Stimulated activated naive B cell treated with anti-CD40 and anti-IgM and Interleukin-4, amounts not matched to agents 10 μg/mL and 1 μg/mL and 100 μg/mL, for 72 hours (primary cell): ENCODE results near the gene NKD2.

ENCODE experiments used
- ATAC-seq, 2 donors: fragments of 150-1000 bp; cut with Tn5 transposase; replicated peaks; 2 replicates each; pipeline ENCODE4 v1.10.0; 2021; ENCODE audit warnings: moderate library complexity in 1 of 2
- DNase-seq: peaks from one replicate; pipeline ENCODE4 v3.0.0; 2021
- H3K27ac Mint-ChIP-seq: one replicate; pipeline ENCODE4 v1.8.0; 2022; ENCODE audit warnings: mild to moderate bottlenecking, mixed read lengths
- H3K27me3 Mint-ChIP-seq, 2 donors: one replicate each; pipeline ENCODE4 v1.8.0; 2022; ENCODE audit warnings: mixed read lengths in 2 of 2
- H3K36me3 Mint-ChIP-seq, 2 donors: one replicate each; pipeline ENCODE4 v1.8.0; 2022; ENCODE audit warnings: mixed read lengths in 2 of 2, mild to moderate bottlenecking in 1 of 2
- H3K4me1 Mint-ChIP-seq, 2 donors: one replicate each; pipeline ENCODE4 v1.8.0; 2022; ENCODE audit warnings: mixed read lengths in 2 of 2, mild to moderate bottlenecking in 1 of 2
- H3K4me3 Mint-ChIP-seq, 2 donors: one replicate each; pipeline ENCODE4 v1.8.0; 2022; ENCODE audit warnings: mild to moderate bottlenecking in 2 of 2, mixed read lengths in 2 of 2, moderate library complexity in 1 of 2
- H3K9me3 Mint-ChIP-seq, 2 donors: one replicate each; pipeline ENCODE4 v1.8.0; 2022; ENCODE audit warnings: mixed read lengths in 2 of 2, mild to moderate bottlenecking in 1 of 2

The NKD2 gene

DNA sequence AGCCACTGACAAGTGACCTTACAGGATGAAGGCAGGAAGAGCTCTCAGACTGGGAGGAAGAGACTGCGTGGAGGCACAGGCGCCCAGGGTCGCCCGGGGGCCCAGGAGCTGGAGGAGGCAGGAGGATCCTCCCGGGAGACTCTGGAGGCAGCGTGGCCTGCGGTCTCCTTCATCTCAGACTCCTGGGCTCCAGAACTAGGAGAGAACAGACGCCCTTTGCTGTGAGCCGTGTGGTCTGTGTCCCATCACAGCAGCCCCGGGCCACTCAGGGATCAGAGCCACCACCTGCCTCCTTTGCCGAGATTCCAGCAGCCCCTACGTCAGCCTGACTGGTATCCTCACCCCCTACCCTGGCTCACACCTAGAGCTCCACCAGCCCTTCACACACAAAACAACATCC is 58.1 kb downstream of the NKD2 start:
- peaks cover 18 to 20% of the 10 kb centered on the region in 2 donors for H3K36me3 Mint-ChIP-seq
- no peaks in the 10 kb centered on the region for H3K27me3 Mint-ChIP-seq
- no peak overlapping the region for H3K4me3 Mint-ChIP-seq
- no peaks in the 10 kb centered on the region for H3K9me3 Mint-ChIP-seq
- H3K27ac Mint-ChIP-seq = no peak overlapping the region
- DNase-seq (no peak), ATAC-seq (no peak)
- H3K4me1 Mint-ChIP-seq = no peaks in the 10 kb centered on the region

- DNase-seq (no peak), ATAC-seq (no peak)
- H3K36me3 Mint-ChIP-seq = peaks cover 14 to 20% of the 10 kb centered on the region in 2 donors
- H3K27ac Mint-ChIP-seq = no peak overlapping the region
- no peaks in the 10 kb centered on the region for H3K4me1 Mint-ChIP-seq
- no peaks in the 10 kb centered on the region for H3K9me3 Mint-ChIP-seq
- no peak overlapping the region for H3K4me3 Mint-ChIP-seq
- no peaks in the 10 kb centered on the region for H3K27me3 Mint-ChIP-seq
Measured at GRCh38 chr5:1067141-1068121, 58.8 kb downstream of the NKD2 start.

DNA sequence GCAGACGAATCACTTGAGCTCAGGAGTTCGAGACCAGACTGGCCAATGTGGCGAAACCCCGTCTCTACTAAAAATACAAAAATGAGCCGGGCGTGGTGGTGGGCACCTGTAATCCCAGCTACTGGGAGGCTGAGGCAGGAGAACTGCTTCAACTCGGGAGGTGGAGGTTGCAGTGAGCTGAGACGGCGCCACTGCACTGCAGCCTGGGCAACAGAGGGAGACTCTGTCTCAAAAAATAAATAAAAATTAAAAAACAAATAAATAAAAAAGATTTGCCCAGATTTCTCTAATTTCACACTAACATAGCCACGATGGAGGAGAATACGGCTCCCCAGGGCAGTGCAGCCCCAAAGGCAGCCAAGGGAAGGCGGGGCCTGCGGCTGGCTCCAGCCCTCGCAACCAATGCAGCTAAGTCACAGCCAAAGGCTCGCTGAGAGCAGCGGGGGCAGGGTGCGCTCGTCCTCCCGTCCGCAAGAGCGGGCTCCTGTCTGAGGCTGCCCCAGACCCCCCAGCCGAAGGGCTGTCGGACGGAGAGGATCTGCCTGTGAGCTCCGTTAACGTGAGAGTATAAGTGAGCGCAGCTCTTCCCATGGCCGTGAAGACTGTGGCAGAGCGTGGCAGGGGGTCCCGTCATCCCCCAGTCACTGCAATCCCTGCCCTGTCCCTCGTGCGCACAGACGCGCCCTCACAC is 59.7 kb downstream of the NKD2 start:
- H3K27ac Mint-ChIP-seq = no peak overlapping the region
- DNase-seq (no peak), ATAC-seq (no peak)
- peaks cover 14 to 20% of the 10 kb centered on the region in 2 donors for H3K36me3 Mint-ChIP-seq
- no peaks in the 10 kb centered on the region for H3K9me3 Mint-ChIP-seq
- no peak overlapping the region for H3K4me3 Mint-ChIP-seq
- no peaks in the 10 kb centered on the region for H3K27me3 Mint-ChIP-seq
- no peaks in the 10 kb centered on the region for H3K4me1 Mint-ChIP-seq

DNA sequence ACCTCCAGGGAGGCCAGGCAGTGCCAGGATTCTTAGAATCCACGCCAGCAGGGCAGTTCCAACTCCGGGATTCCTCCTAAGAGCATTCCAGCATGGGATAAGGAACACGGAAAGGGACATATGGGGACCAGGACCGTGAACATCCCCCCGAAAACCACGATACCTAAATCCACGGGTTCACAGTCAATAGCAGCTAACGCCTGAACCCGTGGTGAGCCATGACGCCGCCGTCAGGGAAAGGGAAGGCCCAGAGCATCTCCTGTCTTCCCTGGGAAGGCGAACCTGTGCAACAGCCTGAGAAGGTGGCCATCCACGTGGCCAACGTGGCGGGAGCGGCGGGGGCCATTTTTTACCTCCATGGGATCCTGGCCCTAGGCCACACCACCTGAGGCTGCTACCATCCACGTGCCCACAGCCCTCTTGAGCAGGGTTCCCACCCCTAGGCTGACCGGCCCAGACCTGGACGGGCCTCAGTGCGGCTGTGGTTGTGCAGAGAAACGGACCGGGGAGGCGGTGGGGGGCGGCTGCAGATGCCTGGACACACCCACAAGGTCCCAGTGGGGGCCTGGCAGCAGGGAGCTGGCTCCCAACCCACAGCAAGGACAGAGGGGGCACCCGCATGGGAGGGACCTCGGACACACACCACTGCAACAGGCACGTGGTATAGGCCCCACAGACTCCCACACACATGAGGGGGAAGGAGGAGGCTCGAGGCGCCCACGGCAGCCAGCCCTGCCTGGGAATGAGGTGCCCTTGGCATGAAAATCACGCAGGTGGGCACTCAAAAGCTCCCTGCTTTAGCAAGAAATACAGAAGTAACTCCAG is 60.5 kb downstream of the NKD2 start:
- no peaks in the 10 kb centered on the region for H3K9me3 Mint-ChIP-seq
- no peak overlapping the region for H3K4me3 Mint-ChIP-seq
- H3K27me3 Mint-ChIP-seq = no peaks in the 10 kb centered on the region
- no peaks in the 10 kb centered on the region for H3K4me1 Mint-ChIP-seq
- H3K36me3 Mint-ChIP-seq = peaks cover 18 to 24% of the 10 kb centered on the region in 2 donors
- DNase-seq = no peak
- no peak overlapping the region for H3K27ac Mint-ChIP-seq
- ATAC-seq = no peak

- Mint-ChIP-seq H3K4me1 (no peaks in the 10 kb centered on the region), H3K36me3 (peaks cover 15 to 23% of the 10 kb centered on the region in 2 donors), H3K27me3 (no peaks in the 10 kb centered on the region), H3K9me3 (no peaks in the 10 kb centered on the region), H3K27ac (no peak overlapping the region), H3K4me3 (no peak overlapping the region)
- DNase-seq (no peak), ATAC-seq (no peak)
Measured at GRCh38 chr5:1069720-1070088, 61.1 kb downstream of the NKD2 start.

- Mint-ChIP-seq H3K9me3 (no peaks in the 10 kb centered on the region), H3K27me3 (no peaks in the 10 kb centered on the region), H3K27ac (no peak overlapping the region), H3K36me3 (peaks cover 15 to 21% of the 10 kb centered on the region in 2 donors), H3K4me3 (no peak overlapping the region), H3K4me1 (no peaks in the 10 kb centered on the region)
- no peak for DNase-seq
- ATAC-seq = no peak
Measured at GRCh38 chr5:1073239-1074102, 64.9 kb downstream of the NKD2 start.

DNA sequence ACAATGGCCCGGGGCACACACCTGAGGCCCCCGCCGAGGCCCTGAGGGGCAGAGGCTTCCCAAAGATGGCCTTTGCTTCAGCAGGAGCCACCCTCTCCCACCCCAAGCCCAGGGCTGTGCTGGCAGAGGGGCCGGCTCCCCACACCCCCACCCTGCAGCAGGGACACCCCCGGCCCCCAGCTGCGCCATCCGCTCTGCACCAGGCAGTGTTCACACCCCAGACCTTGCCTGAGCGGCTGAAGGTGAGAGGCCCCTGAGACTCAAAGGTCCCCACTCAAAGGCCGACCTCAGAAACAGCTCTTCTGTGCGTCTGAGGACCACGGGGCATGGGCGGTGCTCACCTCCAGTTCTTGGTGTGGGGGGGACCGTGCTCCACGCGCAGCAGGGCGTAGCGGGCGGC is 65.6 kb downstream of the NKD2 start:
- H3K27ac Mint-ChIP-seq = no peak overlapping the region
- no peaks in the 10 kb centered on the region for H3K27me3 Mint-ChIP-seq
- peaks cover 18 to 27% of the 10 kb centered on the region in 2 donors for H3K36me3 Mint-ChIP-seq
- no peaks in the 10 kb centered on the region for H3K4me1 Mint-ChIP-seq
- DNase-seq = no peak
- H3K4me3 Mint-ChIP-seq = no peak overlapping the region
- no peak for ATAC-seq
- no peaks in the 10 kb centered on the region for H3K9me3 Mint-ChIP-seq

DNA sequence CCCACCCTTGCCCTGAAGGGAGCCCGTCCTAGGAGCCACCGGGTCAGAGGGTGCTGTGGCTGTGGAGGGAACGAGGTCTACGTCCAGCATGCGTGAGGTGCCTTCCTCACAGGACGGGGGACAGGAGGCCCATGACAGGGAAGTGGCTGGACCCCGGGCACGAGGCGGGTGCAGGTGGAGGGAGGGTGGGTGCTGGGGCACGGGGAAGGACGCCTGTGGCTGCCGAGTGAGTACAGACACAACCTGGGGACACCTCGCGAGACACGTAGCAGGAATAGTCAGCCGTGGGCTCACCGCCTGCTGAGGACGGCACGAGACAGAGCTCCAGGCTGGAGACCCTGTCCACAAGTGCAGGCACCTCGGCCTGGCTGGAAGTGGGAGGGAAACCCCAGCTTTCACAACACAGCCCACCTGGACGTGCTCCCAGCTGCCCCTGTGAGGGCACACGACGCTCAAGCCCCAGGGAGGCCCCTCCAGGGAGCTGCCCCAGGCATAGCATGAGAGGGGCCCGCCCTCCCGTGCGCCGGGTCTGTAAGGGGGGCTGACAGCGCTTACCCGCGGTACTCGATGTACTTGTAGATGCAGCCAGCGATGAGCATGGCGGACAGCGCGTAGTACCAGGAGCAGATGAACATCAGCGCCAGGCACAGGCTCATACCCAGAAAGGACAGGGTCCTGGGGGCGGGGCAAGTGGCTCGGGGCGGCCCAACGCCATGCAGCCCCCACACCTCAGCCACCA is 66.4 kb downstream of the NKD2 start:
- H3K27ac Mint-ChIP-seq = no peak overlapping the region
- H3K4me1 Mint-ChIP-seq = no peaks in the 10 kb centered on the region
- H3K36me3 Mint-ChIP-seq = peaks cover 19 to 27% of the 10 kb centered on the region in 2 donors
- H3K27me3 Mint-ChIP-seq = no peaks in the 10 kb centered on the region
- no peaks in the 10 kb centered on the region for H3K9me3 Mint-ChIP-seq
- DNase-seq = no peak
- H3K4me3 Mint-ChIP-seq = no peak overlapping the region
- no peak for ATAC-seq

DNA sequence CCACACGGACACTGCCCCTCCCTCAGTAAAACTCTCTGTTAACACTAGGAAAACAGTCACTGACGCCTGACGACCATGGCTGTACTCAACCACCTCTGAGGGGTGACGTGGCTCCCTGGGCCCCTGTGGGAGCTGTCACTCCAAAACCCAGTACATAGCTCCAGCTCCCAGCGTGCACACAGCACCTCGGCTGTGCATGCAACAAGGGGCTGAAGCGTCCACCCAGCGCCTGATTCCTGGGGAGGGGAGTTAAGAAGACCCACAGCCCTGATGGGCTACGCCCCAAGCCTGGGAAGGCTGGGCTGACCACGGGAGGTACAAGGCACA is 66.9 kb downstream of the NKD2 start:
- DNase-seq = no peak
- no peaks in the 10 kb centered on the region for H3K27me3 Mint-ChIP-seq
- H3K4me3 Mint-ChIP-seq = no peak overlapping the region
- H3K36me3 Mint-ChIP-seq = peaks cover 19 to 27% of the 10 kb centered on the region in 2 donors
- H3K27ac Mint-ChIP-seq = no peak overlapping the region
- no peaks in the 10 kb centered on the region for H3K9me3 Mint-ChIP-seq
- no peak for ATAC-seq
- no peaks in the 10 kb centered on the region for H3K4me1 Mint-ChIP-seq

DNA sequence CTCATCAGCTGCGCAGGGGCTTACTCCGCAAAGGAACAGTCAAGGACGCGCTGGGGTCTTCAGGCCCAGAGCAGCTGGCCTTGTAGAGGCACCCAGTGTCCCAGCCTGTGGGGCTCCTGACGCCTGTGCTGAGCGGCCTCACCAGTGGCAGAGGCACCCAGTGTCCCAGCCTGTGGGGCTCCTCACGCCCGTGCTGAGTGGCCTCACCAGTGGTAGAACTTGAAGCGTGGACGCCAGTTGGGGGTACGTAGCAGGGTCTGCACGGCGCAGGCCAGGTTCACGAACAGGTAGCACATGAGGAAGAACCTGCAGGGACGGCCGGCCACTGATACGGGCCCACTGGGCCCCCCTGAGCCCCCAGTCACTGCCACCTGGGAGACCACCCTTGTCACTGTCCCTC is 67.3 kb downstream of the NKD2 start:
- Mint-ChIP-seq H3K36me3 (peaks cover 23 to 29% of the 10 kb centered on the region in 2 donors), H3K27ac (no peak overlapping the region), H3K4me1 (no peaks in the 10 kb centered on the region), H3K27me3 (no peaks in the 10 kb centered on the region), H3K9me3 (no peaks in the 10 kb centered on the region), H3K4me3 (no peak overlapping the region)
- DNase-seq = no peak
- no peak for ATAC-seq

DNA sequence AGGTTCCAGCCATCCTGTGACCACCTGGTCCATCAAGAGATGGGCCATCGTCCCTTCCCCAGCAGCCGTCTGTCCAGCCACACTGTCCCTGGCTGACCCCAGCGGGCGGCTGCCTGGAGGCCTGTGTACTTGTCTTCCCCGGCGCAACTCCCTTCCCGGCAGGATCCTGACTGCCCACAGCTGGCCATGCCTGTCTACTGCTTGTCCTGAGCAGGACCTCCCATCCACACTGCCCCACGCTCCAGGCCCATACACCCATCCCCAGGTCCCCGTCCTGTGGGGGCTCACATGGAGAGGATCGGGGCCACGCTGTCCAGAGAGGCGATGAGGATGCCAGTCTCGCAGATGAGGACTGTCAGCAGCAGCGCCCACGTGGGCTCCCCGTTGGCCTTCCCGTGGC is 67.8 kb downstream of the NKD2 start:
- ATAC-seq (no peak), DNase-seq (no peak)
- H3K27ac Mint-ChIP-seq = no peak overlapping the region
- H3K36me3 Mint-ChIP-seq = peaks cover 27 to 34% of the 10 kb centered on the region in 2 donors
- H3K4me3 Mint-ChIP-seq = no peak overlapping the region
- peaks cover 0 to 1% of the 10 kb centered on the region in 2 donors for H3K4me1 Mint-ChIP-seq
- no peaks in the 10 kb centered on the region for H3K27me3 Mint-ChIP-seq
- no peaks in the 10 kb centered on the region for H3K9me3 Mint-ChIP-seq

DNA sequence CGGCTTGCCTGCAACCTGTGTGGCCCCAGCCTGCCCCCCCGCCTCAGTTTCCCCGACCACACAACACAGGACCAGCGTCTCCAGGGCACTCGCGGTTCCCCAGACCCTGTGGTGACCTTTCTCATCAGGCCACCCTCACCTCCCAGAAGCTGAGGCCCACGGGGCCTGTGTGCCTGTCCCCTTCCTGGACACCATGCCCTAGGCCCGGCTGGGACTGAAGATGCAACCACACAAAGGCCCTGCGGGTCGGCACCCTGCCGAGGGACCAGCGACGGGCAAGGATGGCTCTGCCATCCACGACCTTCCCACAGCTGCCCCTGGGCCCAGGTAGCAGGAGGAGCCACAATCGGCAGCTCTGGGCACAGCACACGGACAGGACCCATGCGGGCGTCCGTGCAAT is 68.4 kb downstream of the NKD2 start:
- Mint-ChIP-seq H3K9me3 (no peaks in the 10 kb centered on the region), H3K36me3 (peaks cover 30 to 38% of the 10 kb centered on the region in 2 donors), H3K27ac (no peak overlapping the region), H3K4me1 (peaks cover 0 to 1% of the 10 kb centered on the region in 2 donors), H3K27me3 (no peaks in the 10 kb centered on the region), H3K4me3 (no peak overlapping the region)
- ATAC-seq (no peak), DNase-seq (no peak)

GRCh38 chr5:1077491-1078020 is 69.0 kb downstream of the NKD2 start:
- H3K4me3 Mint-ChIP-seq = no peak overlapping the region
- no peaks in the 10 kb centered on the region for H3K27me3 Mint-ChIP-seq
- no peak overlapping the region for H3K27ac Mint-ChIP-seq
- H3K36me3 Mint-ChIP-seq = peaks cover 30 to 38% of the 10 kb centered on the region in 2 donors
- peaks cover 0 to 1% of the 10 kb centered on the region in 2 donors for H3K4me1 Mint-ChIP-seq
- DNase-seq (no peak), ATAC-seq (no peak)
- H3K9me3 Mint-ChIP-seq = no peaks in the 10 kb centered on the region
